K562 (cell line): ENCODE measurements around the gene GAL3ST2. TPM values are rescaled to one million over a fixed set of nuclear protein-coding genes. Genes with fewer than 3 reads are reported as not detected.

ENCODE experiments used
- ASH1L ChIP-seq: fragments of 450-650 bp; IDR thresholded peaks from 2 replicates; pipeline ENCODE4 v1.6.1; 2018; ENCODE audit warnings: borderline replicate concordance, mild to moderate bottlenecking, low read depth; ENCODE audit not compliant: partially characterized antibody
- ATF2 ChIP-seq: sonication (generic); formaldehyde crosslinking; IDR thresholded peaks from 2 replicates; pipeline ENCODE4 v1.8.1; 2022; ENCODE audit warnings: missing genetic modification reagents
- ATF4 ChIP-seq: fragments of 450-650 bp; formaldehyde crosslinking; IDR thresholded peaks from 2 replicates; pipeline ENCODE4 v1.4.0; 2022; ENCODE audit warnings: mild to moderate bottlenecking, moderate library complexity
- ATF7 ChIP-seq: fragments of 450-650 bp; IDR thresholded peaks from 2 replicates; pipeline ENCODE4 v1.7.1; 2014; ENCODE audit warnings: mild to moderate bottlenecking, moderate library complexity
- CBFB ChIP-seq: sonication (generic); formaldehyde crosslinking; IDR thresholded peaks from 2 replicates; pipeline ENCODE4 v1.4.0; 2020; ENCODE audit warnings: mild to moderate bottlenecking, missing genetic modification reagents
- CHCHD3 ChIP-seq: fragments of 250-450 bp; sonication (Bioruptor Pico); IDR thresholded peaks from 2 replicates; pipeline ENCODE4 v2.1.2; 2022; ENCODE audit warnings: mild to moderate bottlenecking
- CHD1 ChIP-seq: fragments of 200-600 bp; sonication (generic); IDR thresholded peaks from one replicate; pipeline ENCODE4 v1.6.1; 2012; ENCODE audit warnings: mild to moderate bottlenecking, moderate library complexity, low read length, inconsistent platforms
- CTCF ChIP-seq, 3 experiments: IDR thresholded peaks in 2 of 3; conservative IDR thresholded peaks in 1 of 3; 2 replicates each; pipeline ENCODE4 v1.5.1; 2011 to 2012; ENCODE audit warnings: low read length in 3 of 3, mild to moderate bottlenecking in 3 of 3, control low read depth in 2 of 3, improper control_type of control experiment in 1 of 3, inconsistent platforms in 1 of 3, low read depth in 1 of 3, mixed read lengths in 1 of 3, moderate library complexity in 1 of 3; ENCODE audit not compliant: insufficient read depth in 2 of 3
- HDAC8 ChIP-seq: fragments of 450-650 bp; IDR thresholded peaks from 2 replicates; pipeline ENCODE4 v1.6.1; 2016; ENCODE audit warnings: mild to moderate bottlenecking, missing genetic modification characterization, moderate library complexity, missing compliant biosample characterization
- KAT2B ChIP-seq: IDR thresholded peaks from one replicate; pipeline ENCODE4 v1.6.1; 2012; ENCODE audit warnings: low read depth, mild to moderate bottlenecking, control low read depth, inconsistent platforms, low read length, moderate library complexity
- MNT ChIP-seq, 2 experiments: fragments of 450-650 bp; conservative IDR thresholded peaks; 2 replicates each; pipeline ENCODE4 v1.6.1; 2017; ENCODE audit warnings: mild to moderate bottlenecking in 2 of 2, moderate library complexity in 2 of 2
- PTBP1 ChIP-seq: fragments of 200-400 bp; formaldehyde crosslinking; IDR thresholded peaks from 2 replicates; pipeline ENCODE4 v1.6.1; 2017; ENCODE audit warnings: low read depth, low read length
- SMARCA4 ChIP-seq: fragments of 450-650 bp; IDR thresholded peaks from 2 replicates; pipeline ENCODE4 v1.6.1; 2016
- SRF ChIP-seq, 2 experiments: fragments of 250-450, 450-650 bp in 1 of 2; sonication (Bioruptor Pico) in 1 of 2; sonication (generic) in 1 of 2; formaldehyde crosslinking; IDR thresholded peaks; 2 replicates each; pipeline versions ENCODE4 v1.5.0 to v1.5.1; 2020 to 2022; ENCODE audit warnings: mild to moderate bottlenecking in 1 of 2, missing genetic modification reagents in 1 of 2
- TRIM28 ChIP-seq: fragments of 450-650 bp; IDR thresholded peaks from 2 replicates; pipeline ENCODE4 v1.6.1; 2017
- ZNF431 ChIP-seq: sonication (generic); formaldehyde crosslinking; IDR thresholded peaks from 2 replicates; pipeline ENCODE4 v1.8.0; 2022; ENCODE audit warnings: mild to moderate bottlenecking, missing genetic modification reagents
- polyA plus RNA-seq, 8 experiments: library from polyadenylated mRNA; depleted of rRNA in 4 of 8; stranded (reverse) in 5 of 8; unstranded in 3 of 8; fragments of >200 nt; fragmentation: Nextera tagmentation in 2 of 8; fragmentation: Illumina TruSeq in 1 of 8; extraction: Ambion mirVana in 2 of 8; extraction: Trizol in 1 of 8; gene quantifications; 2 replicates each; pipeline versions ENCODE4 v1.2.1 to v1.2.3, GENCODE V29; 2011 to 2014; ENCODE audit warnings: inconsistent platforms in 1 of 8, missing spikeins in 1 of 8
- total RNA-seq, 7 experiments: library from RNA; depleted of rRNA in 6 of 7; stranded (reverse); fragments of >200 nt in 6 of 7; fragmentation: Illumina TruSeq in 2 of 7; extraction: Trizol in 2 of 7; gene quantifications; 2 replicates each; pipeline versions ENCODE4 v1.2.1 to v1.2.3, GENCODE V29; 2011 to 2021; ENCODE audit warnings: low replicate concordance in 1 of 7

GAL3ST2 gene
- total and polyA plus RNA-seq, 9 of the 15 experiments (the other 6 are each of a cell fraction or from before 2014, with no cell fraction given), result 0.42 TPM; not detected in 8

- no peak for TF ChIP-seq ASH1L
- TF ChIP-seq SRF (CRISPR knock-in tag; IDR thresholded peaks at IDR 0.05), result no peak
- no peak for TF ChIP-seq CTCF (IDR thresholded peaks at IDR 0.05 in 2 of 3, conservative IDR thresholded peaks at IDR 0.05 in 1 of 3; ENCODE audit: insufficient read depth in 2 of 3, low read depth in 1 of 3, low read length in 3 of 3)
- TF ChIP-seq CHCHD3 (CRISPR knock-in tag), result no peak
- TF ChIP-seq ATF7, result no peak
- no peak for TF ChIP-seq TRIM28
- TF ChIP-seq CHD1, result no peak
- no peak for TF ChIP-seq PTBP1
- TF ChIP-seq KAT2B, result no peak
- 0 out of 4 replicates have a peak, but pooled peaks of 1 of the 2 experiments have one; percentile 21 for TF ChIP-seq MNT (conservative IDR thresholded peaks at IDR 0.05)
- no peak for TF ChIP-seq CBFB (CRISPR knock-in tag)
- TF ChIP-seq ATF2 (CRISPR knock-in tag), result no peak
- TF ChIP-seq ZNF431 (CRISPR knock-in tag), result no peak
- no peak for TF ChIP-seq ATF4
- TF ChIP-seq HDAC8 (tag), result no peak
- no peak for TF ChIP-seq SMARCA4
Observed at GRCh38 chr2:241818943-241819270, 42.3 kb downstream of the GAL3ST2 start (continued).
